Activated naive CD4-positive, alpha-beta T cell treated with anti-CD3 and anti-CD28 coated beads, Interleukin-2, amount 50 U/mL, for 72 hours (primary cell): ENCODE results near the gene MIOX. TPM values are rescaled to one million over a fixed set of nuclear protein-coding genes. Genes with fewer than 3 reads are reported as not detected.

Source experiments
- ATAC-seq, 2 donors: fragments of 150-1000 bp; cut with Tn5 transposase; 2 replicates each; pipeline ENCODE4 v1.10.0; 2021; ENCODE audit warnings: mild to moderate bottlenecking in 2 of 2, moderate library complexity in 2 of 2
- DNase-seq, 2 donors: peaks; one replicate each; pipeline ENCODE4 v3.0.0; 2021 to 2022; ENCODE audit warnings: low spot score in 2 of 2
- H3K27ac Mint-ChIP-seq, 2 donors: one replicate each; pipeline ENCODE4 v1.8.0; 2022; ENCODE audit warnings: mild to moderate bottlenecking in 2 of 2, mixed read lengths in 2 of 2
- H3K36me3 Mint-ChIP-seq, 2 donors: one replicate each; pipeline ENCODE4 v1.8.0; 2022; ENCODE audit warnings: mixed read lengths in 2 of 2
- H3K9me3 Mint-ChIP-seq, 2 donors: one replicate each; pipeline ENCODE4 v1.8.0; 2022; ENCODE audit warnings: mixed read lengths in 2 of 2
- total RNA-seq, 2 donors: library from RNA; stranded (reverse); gene quantifications; one replicate each; pipeline ENCODE4 v1.2.3, GENCODE V29; 2022

MIOX gene
- total RNA-seq, 2 donors from 2014 or later: 0.25 TPM; not detected in 1

DNA sequence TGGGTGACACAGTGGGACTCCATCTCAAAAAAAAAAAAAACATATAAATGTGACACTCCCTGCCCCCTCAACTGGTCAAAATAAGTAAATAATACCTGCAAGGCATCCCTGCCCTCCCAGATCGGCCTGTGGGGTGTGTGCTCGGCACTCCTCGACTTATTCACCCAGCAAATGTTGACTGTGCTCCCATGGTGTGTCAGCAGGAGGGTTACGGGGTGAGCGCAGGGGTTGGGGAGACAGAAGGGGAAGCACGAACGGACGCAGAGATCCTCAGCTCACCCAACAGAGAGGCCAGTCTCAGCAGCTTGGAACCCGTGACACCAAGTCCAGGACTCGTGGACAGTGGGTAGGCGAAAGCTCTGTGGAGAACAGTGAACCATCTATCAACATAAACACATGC is 6.9 kb upstream of the MIOX start:
- H3K36me3 Mint-ChIP-seq: no peaks in the 10 kb centered on the region
- DNase-seq: no peak
- ATAC-seq: no peak
- H3K9me3 Mint-ChIP-seq: no peaks in the 10 kb centered on the region
- peak overlapping the region in 1 of 2 donors; percentile 70 for H3K27ac Mint-ChIP-seq

DNA sequence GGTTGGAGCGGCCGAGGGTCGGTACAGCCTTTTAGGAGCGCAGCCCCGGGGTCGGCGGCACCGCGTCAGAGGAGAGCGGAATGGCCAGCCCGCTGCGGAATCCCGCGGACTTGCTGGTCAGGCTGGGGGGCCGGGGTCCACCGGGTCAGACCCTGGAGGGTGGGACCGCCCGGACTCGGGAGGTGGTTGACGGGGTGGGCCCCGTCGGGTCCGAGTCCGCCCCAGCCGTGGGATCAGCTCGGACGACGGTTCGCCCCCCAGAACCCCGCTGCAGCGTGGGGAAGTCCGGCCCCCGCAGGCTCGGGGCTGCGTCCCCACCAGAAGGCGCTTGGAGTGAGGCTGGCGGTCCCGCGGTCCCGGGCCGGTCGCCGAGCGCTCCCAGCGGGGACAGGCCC is 5.6 kb upstream of the MIOX start:
- Mint-ChIP-seq H3K36me3 (no peaks in the 10 kb centered on the region), H3K9me3 (no peaks in the 10 kb centered on the region), H3K27ac (no peak overlapping the region)
- DNase-seq: no peak
- ATAC-seq: no peak

DNA sequence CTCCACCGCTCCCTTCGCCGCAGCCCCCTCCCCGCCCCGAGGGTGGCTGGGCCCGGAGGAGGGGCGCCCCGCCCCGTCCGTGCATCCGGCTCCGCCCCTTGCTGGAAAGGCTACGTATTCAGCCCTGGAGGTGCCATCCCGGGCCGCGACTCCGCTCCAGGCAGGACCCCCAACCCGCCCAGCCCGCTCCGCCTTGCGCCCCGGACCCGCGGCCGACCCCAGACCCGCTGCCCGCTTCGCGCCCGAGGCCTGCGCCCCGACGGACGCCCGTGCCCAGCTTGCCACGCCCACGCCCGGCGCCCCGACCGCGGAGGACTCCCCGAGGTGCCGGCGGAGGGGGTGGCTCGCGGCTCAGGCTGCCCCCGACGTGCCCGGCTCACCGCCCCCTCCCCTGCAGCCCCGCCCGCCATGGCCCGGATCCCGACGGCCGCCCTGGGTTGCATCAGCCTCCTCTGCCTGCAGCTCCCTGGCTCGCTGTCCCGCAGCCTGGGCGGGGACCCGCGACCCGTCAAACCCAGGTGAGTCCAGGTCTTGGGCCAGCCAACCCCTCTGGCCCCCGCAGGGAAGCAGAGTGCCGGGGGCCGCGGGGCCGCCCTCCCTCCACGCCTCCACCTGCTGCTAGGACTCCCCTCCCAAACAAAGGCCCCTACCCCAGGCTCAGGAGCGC is 5.1 kb upstream of the MIOX start, which contains the start of gene ADM2:
Gene ADM2 (plus strand): TSS at position 104 of the 667 bp plus-strand sequence. CDS start 305 bp downstream, at position 409.
- ATAC-seq: peak; percentile 88 to 93
- H3K36me3 Mint-ChIP-seq: no peaks in the 10 kb centered on the region
- H3K9me3 Mint-ChIP-seq: no peaks in the 10 kb centered on the region
- peak within 1 kb of the TSS; percentile 64 to 70 for H3K27ac Mint-ChIP-seq
- DNase-seq: peak in 1 of 2 donors; percentile 71

DNA sequence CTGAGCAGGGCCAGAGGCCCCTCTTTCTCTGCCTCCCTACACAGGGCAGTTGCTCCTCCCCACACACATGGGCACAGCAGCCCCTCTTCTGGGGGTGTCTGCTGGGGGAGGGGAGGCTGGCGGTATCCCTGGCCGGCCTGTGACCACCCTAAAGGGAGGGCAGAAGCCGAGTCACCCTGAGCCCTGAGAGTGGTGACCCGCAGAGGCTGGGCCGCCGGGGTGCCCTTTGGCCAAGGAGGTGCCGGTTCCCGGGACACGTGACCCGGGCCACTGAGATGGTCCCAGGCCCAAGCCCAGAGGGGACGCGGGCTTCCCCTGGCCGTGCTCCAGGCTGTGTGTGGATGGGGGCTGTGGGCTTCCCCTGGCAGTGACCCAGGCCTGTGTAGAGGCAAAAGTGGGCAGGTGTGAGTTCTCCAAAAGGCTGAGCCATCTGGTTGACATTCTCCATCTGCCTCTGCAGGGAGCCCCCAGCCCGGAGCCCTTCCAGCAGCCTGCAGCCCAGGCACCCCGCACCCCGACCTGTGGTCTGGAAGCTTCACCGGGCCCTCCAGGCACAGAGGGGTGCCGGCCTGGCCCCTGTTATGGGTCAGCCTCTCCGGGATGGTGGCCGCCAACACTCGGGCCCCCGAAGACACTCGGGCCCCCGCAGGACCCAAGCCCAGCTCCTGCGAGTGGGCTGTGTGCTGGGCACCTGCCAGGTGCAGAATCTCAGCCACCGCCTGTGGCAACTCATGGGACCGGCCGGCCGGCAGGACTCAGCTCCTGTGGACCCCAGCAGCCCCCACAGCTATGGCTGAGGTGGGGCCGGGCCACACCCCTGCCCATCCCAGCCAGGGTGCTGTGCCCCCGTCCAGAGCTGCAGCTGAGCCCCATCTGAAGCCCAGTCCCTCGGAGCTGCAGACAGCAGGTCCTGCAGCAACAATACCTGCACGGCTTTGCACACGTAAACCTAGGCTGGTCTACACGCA is 4.3 kb upstream of the MIOX start:
- no peaks in the 10 kb centered on the region for H3K9me3 Mint-ChIP-seq
- ATAC-seq (peak in 1 of 2 donors; percentile 28), DNase-seq (no peak)
- no peaks in the 10 kb centered on the region for H3K36me3 Mint-ChIP-seq
- H3K27ac Mint-ChIP-seq: peak overlapping the region; percentile 64 to 68

DNA sequence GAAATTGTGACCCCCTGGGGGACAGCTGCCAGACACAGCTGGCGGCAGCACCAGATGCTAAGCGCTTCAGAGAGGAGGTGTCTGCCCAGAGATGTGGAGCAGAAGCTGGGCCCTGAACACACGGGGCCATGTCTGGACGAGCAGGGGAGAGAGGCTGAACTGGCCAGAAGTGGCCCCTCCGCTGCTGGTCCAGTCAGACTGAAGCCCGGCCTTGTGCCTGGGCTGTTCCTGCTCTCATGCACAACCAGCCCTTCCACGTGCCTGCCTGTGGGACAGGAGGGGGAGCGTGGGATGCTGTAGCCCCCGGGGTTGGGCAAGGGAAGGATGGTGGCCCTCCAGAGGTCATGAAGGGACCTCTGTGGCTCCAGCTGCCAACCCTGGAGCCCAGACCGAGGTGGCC is 3.6 kb upstream of the MIOX start:
- DNase-seq: no peak
- Mint-ChIP-seq H3K27ac (no peak overlapping the region), H3K36me3 (no peaks in the 10 kb centered on the region), H3K9me3 (no peaks in the 10 kb centered on the region)
- ATAC-seq: no peak

DNA sequence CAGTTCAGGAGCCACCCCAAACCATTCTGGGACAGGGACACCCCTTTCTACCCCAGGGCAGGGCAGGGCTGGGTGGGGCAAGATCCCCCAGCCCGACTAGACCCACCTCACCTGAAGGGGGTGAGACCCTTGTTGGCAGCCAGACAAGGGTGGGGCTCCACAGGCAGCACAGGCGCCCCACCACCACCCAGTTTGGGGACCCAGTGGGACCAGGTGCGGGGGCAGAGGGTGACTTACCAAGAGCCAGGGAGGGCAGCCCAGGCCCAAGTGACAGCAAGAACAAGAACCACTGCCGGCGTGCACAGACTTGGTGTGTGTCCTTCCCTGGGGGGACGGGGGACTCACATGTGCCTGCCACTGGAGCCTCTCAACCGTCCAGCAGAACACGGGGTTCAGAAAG is 3.1 kb upstream of the MIOX start:
- DNase-seq: no peak

DNA sequence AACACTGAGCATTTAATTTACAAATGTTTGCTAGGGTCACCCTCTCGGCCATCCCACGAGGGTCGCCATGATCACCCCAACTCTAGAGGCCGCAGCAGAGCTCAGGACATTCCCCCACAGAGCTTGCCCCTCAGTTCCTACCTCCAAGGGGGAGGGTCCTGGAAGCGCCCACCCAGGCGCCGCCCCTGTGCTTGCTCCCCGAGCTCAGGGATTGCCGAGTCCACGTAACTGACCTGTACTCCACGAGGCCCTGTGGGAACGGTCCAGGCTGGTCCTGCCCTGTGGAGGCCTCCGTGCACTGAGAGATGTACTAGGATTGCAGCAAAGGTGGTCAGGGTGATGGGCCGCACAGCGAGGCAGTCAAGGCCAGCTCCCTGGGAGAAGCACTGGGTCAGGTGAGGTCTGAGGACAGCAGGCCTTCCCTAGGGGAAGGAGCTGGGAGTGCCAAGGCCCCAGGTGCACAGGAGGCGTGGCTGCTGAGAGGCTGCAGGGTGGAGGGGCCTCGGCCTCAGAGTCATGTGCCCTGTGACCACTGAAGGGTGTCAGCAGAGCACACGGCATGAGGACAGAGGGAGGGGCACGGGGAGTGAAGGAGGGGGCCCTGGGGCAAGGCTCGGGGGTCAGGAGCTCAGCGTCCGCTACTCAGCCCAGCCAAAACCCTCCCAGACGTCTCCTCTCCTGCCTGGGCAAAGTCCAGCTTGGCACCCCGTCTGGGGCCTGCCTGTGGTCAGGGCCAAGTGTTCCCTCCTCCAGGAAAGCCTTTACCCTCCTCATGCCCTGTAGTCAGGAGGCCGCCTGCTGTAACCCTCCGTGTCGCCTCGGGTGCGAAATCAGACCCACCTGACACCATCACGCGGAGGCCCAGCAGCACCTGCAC is 2.4 kb upstream of the MIOX start:
- Mint-ChIP-seq H3K27ac (no peak overlapping the region), H3K9me3 (no peaks in the 10 kb centered on the region), H3K36me3 (no peaks in the 10 kb centered on the region)
- ATAC-seq (no peak), DNase-seq (no peak)

More for the DNA sequence above, 3.1 kb upstream of the MIOX start:
- Mint-ChIP-seq H3K9me3 (no peaks in the 10 kb centered on the region), H3K36me3 (no peaks in the 10 kb centered on the region), H3K27ac (no peak overlapping the region)
- no peak for ATAC-seq

DNA sequence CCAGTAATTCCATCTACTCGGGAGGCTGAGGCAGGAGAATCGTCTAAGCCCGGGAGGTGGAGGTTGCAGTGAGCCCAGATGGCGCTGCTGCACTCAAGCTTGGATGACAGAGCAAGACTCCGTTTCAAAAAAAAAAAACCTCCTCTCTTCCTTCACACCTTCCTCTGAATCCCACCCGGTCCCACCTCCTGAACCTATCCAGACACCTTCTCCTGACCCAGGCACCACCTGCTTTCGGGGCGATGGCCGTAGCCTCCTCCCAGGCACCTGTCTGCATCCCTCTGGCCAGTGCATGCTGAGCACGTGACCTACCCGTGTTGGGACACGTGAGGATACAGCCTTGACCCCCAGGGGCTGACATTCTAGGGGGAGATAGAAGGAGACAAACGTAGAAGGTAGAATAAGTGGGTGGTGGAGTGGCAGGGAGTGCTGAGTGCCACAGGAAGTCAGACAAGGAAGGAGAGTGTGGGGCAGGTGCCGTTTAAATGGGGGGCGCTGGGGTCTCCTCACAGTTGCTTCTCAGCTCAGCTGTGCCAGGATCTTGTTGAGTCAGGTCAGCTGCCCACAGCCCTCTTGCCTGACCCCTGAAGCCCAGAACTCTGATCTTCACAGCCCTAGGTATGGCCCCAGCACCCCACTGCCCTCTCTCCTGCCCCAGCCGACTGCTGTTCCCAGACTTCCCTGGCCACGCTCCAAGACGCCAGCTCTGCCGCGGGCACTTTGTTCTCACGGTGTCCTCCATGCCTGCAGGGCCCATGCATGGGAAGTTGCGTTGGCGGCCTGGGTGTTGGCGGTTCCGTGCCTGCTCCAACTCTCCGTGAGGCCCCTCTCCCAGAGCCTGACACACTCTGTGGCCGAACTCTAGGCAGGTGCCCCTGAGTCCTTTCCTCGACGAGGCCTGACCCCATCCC is 1.2 kb upstream of the MIOX start:
- no peaks in the 10 kb centered on the region for H3K9me3 Mint-ChIP-seq
- no peak for DNase-seq
- peak overlapping the region in 1 of 2 donors; percentile 47 for H3K27ac Mint-ChIP-seq
- no peaks in the 10 kb centered on the region for H3K36me3 Mint-ChIP-seq
- ATAC-seq: no peak

DNA sequence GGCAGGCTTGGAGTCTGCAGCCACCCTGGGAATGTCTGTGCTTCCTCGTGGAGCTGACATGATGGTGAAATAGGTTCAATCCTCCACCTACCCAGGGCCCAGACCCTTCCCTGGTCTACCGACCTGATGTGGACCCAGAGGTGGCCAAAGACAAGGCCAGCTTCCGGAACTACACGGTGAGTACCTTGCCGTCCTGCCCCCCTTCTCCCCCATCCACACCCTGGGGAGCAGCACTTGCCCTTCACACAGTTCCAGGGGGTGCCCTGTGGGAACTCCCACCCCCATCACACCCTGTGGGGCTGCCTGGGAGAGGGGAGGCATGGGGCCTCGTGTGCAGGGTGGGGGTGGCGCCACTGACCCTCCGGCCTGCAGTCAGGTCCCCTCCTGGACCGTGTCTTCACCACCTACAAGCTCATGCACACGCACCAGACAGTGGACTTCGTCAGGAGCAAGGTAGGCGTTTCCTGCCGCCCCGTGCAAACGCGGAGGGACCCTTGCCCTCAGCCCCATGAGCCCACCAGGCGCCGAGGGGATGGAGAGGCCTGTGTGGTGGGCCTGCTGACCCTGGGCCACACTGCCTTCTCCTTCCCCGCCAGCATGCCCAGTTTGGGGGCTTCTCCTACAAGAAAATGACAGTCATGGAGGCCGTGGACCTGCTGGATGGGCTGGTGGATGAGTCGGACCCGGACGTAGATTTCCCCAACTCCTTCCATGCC is 789 bp downstream of the MIOX start:
- H3K36me3 Mint-ChIP-seq: no peaks in the 10 kb centered on the region
- no peak for DNase-seq
- ATAC-seq: peak in 1 of 2 donors; percentile 18
- H3K27ac Mint-ChIP-seq: no peak overlapping the region
- no peaks in the 10 kb centered on the region for H3K9me3 Mint-ChIP-seq

DNA sequence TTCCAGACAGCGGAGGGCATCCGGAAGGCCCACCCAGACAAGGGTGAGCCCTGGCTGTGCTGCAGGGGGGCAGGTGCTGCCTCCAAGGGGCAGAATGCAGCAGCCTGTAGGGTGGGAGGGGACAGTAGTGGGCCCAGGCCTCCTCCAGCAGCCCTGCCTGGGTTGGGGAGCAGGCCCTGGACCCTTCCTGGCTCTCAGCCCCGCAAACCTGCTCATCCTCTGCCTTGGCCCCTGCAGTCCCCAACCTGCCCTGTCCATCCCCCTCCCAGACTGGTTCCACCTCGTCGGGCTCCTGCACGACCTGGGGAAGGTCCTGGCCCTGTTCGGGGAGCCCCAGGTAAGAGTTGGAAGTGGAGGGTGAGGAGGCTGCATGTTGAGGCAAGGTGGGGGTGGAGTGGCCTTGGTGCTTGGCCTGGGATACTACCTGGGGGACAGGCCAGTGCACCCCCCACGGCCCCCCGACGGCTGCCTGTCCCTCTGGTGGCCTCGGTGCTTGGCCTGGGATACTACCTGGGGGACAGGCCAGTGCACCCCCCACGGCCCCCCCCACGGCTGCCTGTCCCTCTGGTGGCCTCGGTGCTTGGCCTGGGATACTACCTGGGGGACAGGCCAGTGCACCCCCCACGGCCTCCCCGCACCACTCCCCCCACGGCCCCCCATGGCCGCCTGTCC is 1.5 kb downstream of the MIOX start:
- DNase-seq: no peak
- no peaks in the 10 kb centered on the region for H3K9me3 Mint-ChIP-seq
- H3K36me3 Mint-ChIP-seq: no peaks in the 10 kb centered on the region
- H3K27ac Mint-ChIP-seq: no peak overlapping the region
- no peak for ATAC-seq

DNA sequence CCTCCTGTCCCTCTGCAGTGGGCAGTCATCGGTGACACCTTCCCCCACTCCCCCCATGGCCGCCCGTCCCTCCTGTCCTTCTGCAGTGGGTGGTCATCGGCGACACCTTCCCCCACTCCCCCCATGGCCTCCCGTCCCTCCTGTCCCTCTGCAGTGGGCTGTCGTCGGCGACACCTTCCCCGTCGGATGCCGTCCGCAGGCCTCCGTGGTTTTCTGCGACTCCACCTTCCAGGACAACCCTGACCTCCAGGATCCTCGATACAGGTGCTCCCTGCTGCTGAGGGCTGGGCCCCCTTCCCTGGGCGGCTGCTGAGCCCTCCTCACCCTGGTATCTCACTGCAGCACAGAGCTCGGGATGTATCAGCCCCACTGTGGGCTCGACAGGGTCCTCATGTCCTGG is 2.2 kb downstream of the MIOX start:
- Mint-ChIP-seq H3K27ac (no peak overlapping the region), H3K9me3 (no peaks in the 10 kb centered on the region), H3K36me3 (no peaks in the 10 kb centered on the region)
- ATAC-seq: no peak
- DNase-seq: no peak

DNA sequence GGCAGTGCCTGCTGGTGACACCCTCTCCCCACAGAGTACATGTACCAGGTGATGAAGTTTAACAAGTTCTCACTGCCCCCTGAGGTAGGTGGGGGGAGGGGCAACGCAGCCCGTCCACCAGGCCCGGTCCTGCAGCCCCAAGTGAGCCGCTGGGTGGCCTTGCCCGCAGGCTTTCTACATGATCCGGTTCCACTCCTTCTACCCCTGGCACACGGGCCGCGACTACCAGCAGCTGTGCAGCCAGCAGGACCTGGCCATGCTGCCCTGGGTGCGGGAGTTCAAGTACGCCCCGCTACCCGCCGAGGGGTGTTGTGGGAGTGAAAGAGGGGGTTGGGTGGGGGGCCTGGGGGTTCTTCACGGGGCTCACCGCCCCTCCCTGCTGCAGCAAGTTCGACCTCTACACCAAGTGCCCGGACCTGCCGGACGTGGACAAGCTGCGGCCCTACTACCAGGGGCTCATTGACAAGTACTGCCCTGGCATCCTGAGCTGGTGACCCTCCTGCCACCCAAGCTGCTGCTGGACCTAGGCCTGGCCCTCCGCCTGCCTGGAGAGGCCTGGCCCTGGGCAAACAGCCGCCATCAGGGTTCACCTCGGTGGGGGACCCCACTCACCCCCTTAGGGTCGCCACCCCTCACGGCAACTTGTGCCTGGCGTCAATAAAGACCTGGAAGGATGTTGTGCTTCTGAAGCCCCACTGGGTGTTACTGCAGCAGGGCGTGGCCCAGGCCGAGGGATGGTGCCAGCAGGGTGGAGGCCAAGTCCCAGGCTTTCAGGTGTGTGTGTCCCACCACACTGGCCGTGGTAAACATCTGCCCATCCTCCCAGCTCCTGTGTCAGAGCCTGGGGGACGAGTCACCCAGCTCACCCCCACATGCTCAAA is 2.9 kb downstream of the MIOX start:
- no peak overlapping the region for H3K27ac Mint-ChIP-seq

DNA sequence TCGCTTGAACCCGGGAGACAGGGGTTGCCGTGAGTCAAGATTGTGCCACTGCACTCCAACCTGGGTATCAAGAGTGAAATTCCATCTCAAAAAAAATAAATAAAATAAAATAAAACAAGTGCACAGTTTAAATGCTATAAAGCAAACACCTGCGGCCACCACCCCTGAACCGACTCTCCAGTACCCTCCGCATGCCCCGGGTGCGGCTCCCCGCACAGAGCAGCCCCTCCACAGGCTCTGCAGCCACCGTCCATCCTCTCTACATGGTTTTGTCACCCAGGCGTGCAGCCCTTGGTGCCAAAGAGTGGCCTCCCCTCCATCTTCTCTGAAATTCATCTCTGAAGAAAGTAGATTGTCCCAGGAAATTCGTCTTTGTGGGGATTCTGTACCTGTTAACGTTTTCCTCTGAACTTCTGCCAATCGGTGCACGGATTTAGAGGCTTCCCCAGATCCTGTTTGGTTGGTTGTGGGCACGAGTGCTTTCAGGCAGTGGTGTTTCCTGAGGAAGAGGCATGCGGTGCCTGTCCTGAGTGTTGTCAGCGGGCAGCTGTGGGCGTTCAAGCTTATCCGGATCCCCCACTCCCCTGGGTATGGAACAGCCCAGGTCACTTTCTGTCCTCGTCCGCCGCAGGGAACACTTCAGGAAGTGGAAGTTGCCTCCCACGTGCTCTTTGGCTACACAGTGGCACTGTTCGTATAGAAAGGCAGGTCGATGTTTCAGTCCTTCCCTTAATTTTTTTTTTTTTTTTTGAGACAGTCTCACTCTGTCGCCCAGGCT is 4.1 kb downstream of the MIOX start:
- DNase-seq (no peak), ATAC-seq (peak; percentile 29 to 77)
- peak overlapping the region; percentile 16 to 62 for H3K27ac Mint-ChIP-seq
- no peaks in the 10 kb centered on the region for H3K36me3 Mint-ChIP-seq
- H3K9me3 Mint-ChIP-seq: no peaks in the 10 kb centered on the region

More for the DNA sequence above, 2.9 kb downstream of the MIOX start:
- H3K36me3 Mint-ChIP-seq: no peaks in the 10 kb centered on the region
- DNase-seq (no peak), ATAC-seq (no peak)
- H3K9me3 Mint-ChIP-seq: no peaks in the 10 kb centered on the region
